ENCODE data around the gene PRTG. TPM values are rescaled to one million over a fixed set of nuclear protein-coding genes. Genes with fewer than 3 reads are reported as not detected.
"Not testable (repeated sequence)": the region's sequence is repeated elsewhere in the genome, so short reads cannot be mapped to it uniquely, and the experiment has no call there.

The PRTG gene
- total RNA-seq, 1 donor from 2014 or later, result 1.7 TPM

DNA sequence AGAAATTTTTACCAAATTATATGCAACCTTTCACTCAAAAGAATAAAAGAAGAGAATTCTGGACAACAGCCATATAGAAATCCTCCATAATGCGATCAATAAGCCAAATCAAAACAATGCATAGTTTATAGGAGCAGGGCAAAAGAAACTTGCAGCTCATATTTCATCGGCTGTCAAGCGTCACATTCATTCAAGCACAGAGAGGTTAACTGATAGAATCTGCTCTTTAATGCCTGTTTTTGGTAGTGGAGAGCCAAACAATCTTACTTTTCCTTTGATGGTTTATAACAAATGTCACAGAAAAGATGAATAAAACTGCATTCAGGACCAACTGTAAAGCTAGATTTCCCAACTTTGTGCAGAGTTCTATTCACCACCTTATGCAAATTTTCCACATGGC lies 35.4 kb downstream of the PRTG start:
- no peak for DNase-seq (ENCODE audit: low read depth)

DNA sequence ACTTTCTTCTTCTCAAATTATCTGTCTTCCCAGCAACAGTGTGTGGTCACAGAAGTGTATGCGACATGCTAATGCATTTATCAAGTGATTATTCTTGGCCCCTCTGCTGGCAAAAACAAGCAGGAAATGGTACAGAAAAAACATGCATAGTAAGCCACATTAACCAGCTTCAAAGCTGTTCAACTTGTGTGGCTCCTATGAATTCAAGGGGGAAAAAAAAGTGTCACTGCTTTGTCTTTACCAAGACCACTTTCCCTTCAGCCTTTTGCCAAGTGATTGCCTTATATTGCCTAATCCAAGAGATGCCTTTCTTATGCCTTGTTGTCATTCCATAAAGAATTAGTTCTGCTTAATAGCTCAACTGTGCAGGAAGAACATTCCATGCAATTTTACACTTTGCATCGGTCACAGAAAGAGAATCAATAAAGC lies 39.1 kb downstream of the PRTG start:
- peak; percentile 9 for DNase-seq (ENCODE audit: low read depth)

DNA sequence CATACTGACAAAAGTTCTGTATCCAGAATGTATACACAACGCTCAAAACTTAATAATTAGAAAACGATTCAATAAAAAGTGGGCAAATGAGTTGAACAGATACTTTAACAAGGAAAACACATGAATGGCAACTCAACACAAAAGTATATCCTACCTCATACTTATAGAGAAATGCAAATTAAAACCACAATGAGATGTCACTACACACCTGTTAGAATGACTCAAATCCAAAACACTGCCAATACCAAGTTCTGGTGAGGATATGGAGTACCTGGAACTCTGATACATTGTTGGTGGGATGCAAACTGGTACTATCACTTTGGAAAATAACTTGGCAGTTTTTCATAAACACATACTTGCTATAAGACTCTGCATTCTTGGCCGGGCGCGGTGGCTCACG lies 42.1 kb downstream of the PRTG start:
- no peak for DNase-seq (ENCODE audit: low read depth)

GRCh38 chr15:55698653-55699052 lies 44.3 kb downstream of the PRTG start:
- no peak for DNase-seq (ENCODE audit: low read depth)

GRCh38 chr15:55696221-55696620 lies 46.7 kb downstream of the PRTG start:
- no peak for DNase-seq (ENCODE audit: low read depth)

- peak; percentile 22 for DNase-seq (ENCODE audit: low read depth)
Measured at GRCh38 chr15:55695432-55695831, 47.5 kb downstream of the PRTG start.

- DNase-seq (ENCODE audit: low read depth), result no peak
Measured at GRCh38 chr15:55694652-55695150, 48.3 kb downstream of the PRTG start.

- not testable (repeated sequence) for DNase-seq (ENCODE audit: low read depth)
Measured at GRCh38 chr15:55693116-55693515, 49.8 kb downstream of the PRTG start.

DNA sequence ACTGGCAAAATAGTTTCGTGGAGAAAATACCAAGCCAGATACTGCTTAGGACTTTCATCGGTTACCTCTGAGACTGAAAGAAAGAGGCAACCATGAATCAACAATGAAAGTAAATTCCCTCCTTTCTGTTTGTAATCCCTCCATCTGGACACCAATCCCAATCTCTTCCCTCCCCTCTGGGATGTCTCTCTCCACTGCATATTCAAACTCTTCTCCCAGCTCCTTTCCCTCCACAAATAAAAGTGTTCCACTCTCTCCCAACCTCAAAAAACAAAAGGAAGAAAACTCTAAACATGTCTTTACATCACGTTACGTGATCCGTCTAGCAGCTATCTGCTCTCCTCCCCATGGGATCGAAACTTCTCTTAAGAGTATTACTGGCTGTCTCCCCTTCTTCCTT lies 55.2 kb downstream of the PRTG start:
- no peak for DNase-seq (ENCODE audit: low read depth)

GRCh38 chr15:55685286-55685685 lies 57.7 kb downstream of the PRTG start:
- no peak for DNase-seq (ENCODE audit: low read depth)

- DNase-seq (ENCODE audit: low read depth), result peak; percentile 82
Measured at GRCh38 chr15:55683376-55683775, 59.6 kb downstream of the PRTG start.

- DNase-seq (ENCODE audit: low read depth), result no peak
Measured at GRCh38 chr15:55681631-55682030, 61.3 kb downstream of the PRTG start.

- no peak for DNase-seq (ENCODE audit: low read depth)
Measured at GRCh38 chr15:55676507-55676906, 66.4 kb downstream of the PRTG start.

GRCh38 chr15:55673287-55673686 lies 69.7 kb downstream of the PRTG start:
- DNase-seq (ENCODE audit: low read depth), result no peak

- DNase-seq (ENCODE audit: low read depth), result no peak
Measured at GRCh38 chr15:55669270-55669669, 73.7 kb downstream of the PRTG start.

DNA sequence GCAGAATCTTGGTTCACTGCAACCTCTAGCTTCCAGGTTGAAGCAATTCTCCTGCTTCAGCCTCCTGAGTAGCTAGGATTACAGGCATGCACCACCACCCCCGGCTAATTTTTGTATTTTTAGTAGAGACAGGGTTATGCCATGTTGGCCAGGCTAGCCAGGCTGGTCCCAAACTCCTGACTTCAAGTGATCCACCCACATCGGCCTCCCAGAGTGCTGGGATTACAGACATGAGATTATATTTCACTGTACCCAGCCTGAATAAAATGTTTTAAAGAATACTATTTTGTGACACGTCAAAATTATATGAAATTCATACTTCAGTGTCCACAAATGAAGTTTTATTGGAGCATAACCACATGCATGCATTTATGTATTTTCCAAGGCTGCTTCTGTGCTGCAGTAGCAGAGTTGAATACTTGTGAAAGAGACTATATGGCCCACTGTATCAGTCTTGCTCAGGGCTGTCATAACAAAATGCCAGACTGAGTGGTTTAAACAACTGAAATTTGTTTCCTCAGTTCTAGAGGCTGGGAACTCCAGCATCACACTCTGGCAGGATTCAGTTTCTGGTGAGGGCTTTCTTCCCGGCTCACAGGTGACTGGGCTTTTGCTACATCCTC lies 77.2 kb downstream of the PRTG start:
- DNase-seq (ENCODE audit: low read depth), result no peak

DNA sequence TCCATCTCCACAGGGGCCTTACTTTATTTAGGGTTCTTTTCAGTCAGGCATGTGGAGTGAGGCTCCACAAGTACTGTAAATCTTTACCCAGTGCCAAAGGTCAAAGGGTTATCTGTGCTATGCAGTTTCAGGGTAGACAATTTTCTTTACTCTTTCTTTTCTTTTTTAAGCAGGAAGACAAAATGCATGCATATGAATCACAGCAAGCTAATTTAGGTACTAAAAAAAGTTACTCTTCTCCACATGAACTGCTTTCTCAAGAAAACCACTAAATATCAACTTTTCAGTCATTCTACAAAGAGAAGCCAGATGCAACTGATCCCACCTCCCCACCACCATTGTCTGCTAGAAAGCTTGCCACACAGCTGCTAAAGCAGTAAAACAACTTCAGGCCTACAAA lies 81.5 kb downstream of the PRTG start:
- DNase-seq (ENCODE audit: low read depth), result peak; percentile 31

DNA sequence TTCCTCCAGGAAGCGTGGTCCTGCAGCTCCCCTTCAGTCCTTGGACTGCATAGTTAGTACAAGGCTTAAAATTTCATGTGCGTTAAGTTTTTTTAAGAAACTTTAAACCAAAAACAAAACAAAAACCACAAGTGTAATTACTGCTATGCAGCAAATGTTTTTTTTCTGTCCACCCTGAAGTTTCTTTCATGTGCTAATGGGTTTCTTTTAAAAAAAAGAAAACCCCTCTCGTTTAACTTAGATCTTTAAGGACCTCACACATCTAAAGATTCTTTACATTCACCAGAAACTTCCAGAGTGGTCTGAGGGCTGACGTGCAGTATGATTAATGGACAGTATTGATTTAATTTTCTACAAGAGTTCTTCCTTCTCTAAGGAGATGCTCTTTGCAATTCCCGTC lies 82.8 kb downstream of the PRTG start:
- no peak for DNase-seq (ENCODE audit: low read depth)

- no peak for DNase-seq (ENCODE audit: low read depth)
Measured at GRCh38 chr15:55659481-55659880, 83.5 kb downstream of the PRTG start.

GRCh38 chr15:55658886-55659285 lies 84.1 kb downstream of the PRTG start:
- no peak for DNase-seq (ENCODE audit: low read depth)

DNA sequence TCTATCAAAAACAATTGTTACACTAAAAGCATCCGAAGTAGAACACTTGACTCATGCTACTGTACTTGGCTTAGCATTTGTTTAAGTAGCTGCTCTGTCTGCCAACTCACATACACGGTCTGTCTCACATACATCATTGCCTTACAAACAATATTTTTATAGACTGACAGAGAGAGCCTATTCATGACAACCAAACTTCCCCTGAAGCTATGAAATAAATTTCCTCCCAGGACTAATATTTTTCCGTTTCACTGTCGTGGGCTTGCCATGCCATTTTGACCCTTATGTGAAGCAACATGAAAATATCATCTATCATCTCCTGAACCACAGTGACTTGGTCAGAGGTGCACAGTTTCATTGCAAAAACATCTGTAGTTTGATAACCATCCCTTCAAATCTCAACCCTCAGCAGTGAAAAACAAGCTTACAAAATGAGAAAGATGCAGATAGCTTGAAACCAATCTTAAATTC lies 88.4 kb downstream of the PRTG start:
- no peak for DNase-seq (ENCODE audit: low read depth)

- DNase-seq (ENCODE audit: low read depth), result no peak
Measured at GRCh38 chr15:55652909-55653495, 90.0 kb downstream of the PRTG start.

DNA sequence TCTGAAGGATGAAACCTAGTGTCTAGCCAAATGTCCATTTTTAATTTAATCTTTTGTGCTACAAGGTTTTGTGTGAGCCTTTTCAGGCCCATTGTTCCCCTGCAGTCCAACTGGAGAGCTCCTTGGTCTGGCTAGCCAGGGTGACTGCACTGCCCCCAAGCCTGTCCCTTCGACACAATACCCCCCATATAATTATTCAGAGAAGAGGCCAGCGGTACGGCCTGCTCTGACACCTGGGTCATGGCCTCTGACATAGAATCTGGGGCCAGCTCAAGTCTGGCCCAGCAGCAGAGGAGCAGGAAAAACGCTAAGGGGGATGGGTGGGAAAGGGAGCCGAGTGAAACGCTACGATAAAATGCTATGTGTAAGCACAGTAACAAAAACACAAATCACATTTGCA lies 90.6 kb downstream of the PRTG start:
- DNase-seq (ENCODE audit: low read depth), result no peak

Measured in myocyte (in vitro differentiated cells).